ENCODE results near the gene CHN2. TPM values are rescaled to one million over a fixed set of nuclear protein-coding genes. Genes with fewer than 3 reads are reported as not detected.

CHN2 gene
- total RNA-seq, 2 experiments from 2014 or later = not detected

DNA sequence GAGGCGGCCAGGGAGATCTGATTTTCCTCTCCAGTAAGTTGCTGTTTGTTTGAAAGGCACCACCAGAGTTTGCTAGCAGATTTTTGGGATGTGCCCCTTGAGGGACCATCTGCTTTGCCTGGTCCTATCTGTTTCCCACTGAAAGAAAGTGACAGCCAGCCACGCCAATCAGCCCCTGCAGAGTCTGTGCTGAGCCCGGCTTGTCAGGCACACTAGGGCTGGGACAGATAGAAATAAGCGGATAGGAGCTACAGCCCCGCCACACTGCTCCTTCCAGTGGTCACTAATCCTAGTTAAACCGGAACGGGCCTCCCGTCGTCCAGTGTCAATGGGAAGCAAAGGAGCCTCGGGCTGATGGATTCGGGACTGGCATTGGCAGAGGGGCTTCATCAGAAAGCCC lies 207.2 kb downstream of the CHN2 start:
- intact Hi-C loops (cut with micrococcal nuclease) = no loop called here
- CTCF ChIA-PET = no interaction called here
- no peak for DNase-seq
- H3K4me1 Mint-ChIP-seq (ENCODE audit: low read depth) = no peaks in the 10 kb centered on the region
- no peak overlapping the region for H3K27ac Mint-ChIP-seq
- H3K36me3 Mint-ChIP-seq (ENCODE audit: low read depth) = no peaks in the 10 kb centered on the region
- peaks cover 3% of the 10 kb centered on the region for H3K27me3 Mint-ChIP-seq (ENCODE audit: low read depth)
- H3K4me3 Mint-ChIP-seq = no peak overlapping the region
- H3K9me3 Mint-ChIP-seq = no peaks in the 10 kb centered on the region

DNA sequence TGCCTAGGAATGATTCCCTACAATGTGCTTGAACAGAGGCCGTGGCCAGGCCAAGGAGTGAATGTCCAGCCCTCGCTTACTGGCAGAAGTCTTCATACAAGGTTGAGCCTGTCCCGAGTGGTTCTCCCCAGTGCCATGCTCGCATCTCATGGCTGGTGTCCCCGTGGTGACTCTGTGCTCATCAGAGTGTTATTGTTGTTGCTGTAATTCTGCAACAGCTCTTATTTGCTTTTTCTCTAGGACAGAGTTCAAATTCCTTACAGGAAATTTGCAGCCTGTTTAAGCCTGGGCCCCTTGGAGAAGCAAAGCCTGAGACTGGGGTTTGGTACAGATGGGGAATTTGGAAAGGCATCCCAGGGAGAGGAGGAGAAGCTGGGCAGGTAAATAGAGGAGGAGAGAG lies 211.3 kb downstream of the CHN2 start:
- Mint-ChIP-seq H3K27me3 (ENCODE audit: low read depth) (peaks cover 1% of the 10 kb centered on the region), H3K4me3 (no peak overlapping the region), H3K4me1 (ENCODE audit: low read depth) (no peaks in the 10 kb centered on the region), H3K36me3 (ENCODE audit: low read depth) (no peaks in the 10 kb centered on the region), H3K27ac (no peak overlapping the region), H3K9me3 (no peaks in the 10 kb centered on the region)
- DNase-seq = no peak
- intact Hi-C loops (cut with micrococcal nuclease) = no loop called here
- CTCF ChIA-PET = interaction anchor here (1.0 to 7.1 kb wide), 5 partner anchors 9 to 483 kb away, joined by 3 to 93 read pairs (median 3); no protein-coding TSS in a partner anchor

DNA sequence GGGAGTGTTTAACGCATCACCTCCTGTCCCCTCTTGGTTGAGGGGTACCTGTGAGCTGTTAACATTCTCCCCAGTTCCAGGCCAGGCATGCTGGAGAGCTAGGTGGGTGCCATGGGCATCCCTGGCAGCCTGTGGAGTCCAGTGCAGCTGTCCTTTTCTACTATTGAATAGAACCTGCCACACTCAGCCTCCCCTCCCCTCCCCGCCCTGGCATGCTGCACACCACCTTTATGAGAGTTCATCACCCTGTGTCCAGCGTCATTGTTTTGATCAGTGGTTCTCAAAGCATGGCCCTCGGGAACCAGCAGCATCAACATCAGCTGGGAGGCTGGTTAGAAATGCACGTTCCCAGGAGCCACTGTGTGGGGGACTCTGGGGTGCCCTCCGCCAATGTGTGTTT lies 211.8 kb downstream of the CHN2 start:
- no peak overlapping the region for H3K4me3 Mint-ChIP-seq
- no peaks in the 10 kb centered on the region for H3K9me3 Mint-ChIP-seq
- CTCF ChIA-PET = interaction anchor here (1.0 to 7.1 kb wide), 5 partner anchors 10 to 484 kb away, joined by 3 to 93 read pairs (median 3); no protein-coding TSS in a partner anchor
- H3K27me3 Mint-ChIP-seq (ENCODE audit: low read depth) = peaks cover 1% of the 10 kb centered on the region
- DNase-seq = no peak
- intact Hi-C loops (cut with micrococcal nuclease) = no loop called here
- H3K36me3 Mint-ChIP-seq (ENCODE audit: low read depth) = no peaks in the 10 kb centered on the region
- no peak overlapping the region for H3K27ac Mint-ChIP-seq
- H3K4me1 Mint-ChIP-seq (ENCODE audit: low read depth) = no peaks in the 10 kb centered on the region

DNA sequence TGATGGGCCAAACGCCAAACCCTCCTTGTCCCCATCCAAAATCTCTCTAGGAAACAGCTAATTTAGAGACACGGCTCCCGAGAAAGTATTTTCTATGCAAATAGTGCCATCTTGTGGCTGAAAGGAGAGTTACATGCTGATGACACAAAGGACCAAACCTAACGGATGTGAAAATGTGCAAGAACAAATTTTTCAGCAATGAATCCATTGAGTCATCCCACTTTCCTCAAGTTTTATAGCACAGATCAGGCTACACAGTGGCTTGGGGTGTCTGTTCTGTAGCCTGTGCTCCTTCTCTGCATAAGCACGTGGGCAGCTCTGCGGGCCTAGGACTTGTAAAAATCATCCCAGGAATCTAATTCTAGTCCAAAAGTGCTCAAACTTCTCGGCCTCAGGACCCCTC lies 214.3 kb downstream of the CHN2 start:
- no peaks in the 10 kb centered on the region for H3K36me3 Mint-ChIP-seq (ENCODE audit: low read depth)
- H3K9me3 Mint-ChIP-seq = no peaks in the 10 kb centered on the region
- H3K27me3 Mint-ChIP-seq (ENCODE audit: low read depth) = no peaks in the 10 kb centered on the region
- no peaks in the 10 kb centered on the region for H3K4me1 Mint-ChIP-seq (ENCODE audit: low read depth)
- H3K4me3 Mint-ChIP-seq = no peak overlapping the region
- DNase-seq = peak; percentile 70
- CTCF ChIA-PET = interaction anchor here (0.7 to 7.1 kb wide), 14 partner anchors 51 to 486 kb away, joined by 3 to 93 read pairs (median 4); no protein-coding TSS in a partner anchor
- intact Hi-C loops (cut with micrococcal nuclease) = loop anchor here (1.0 to 2.0 kb wide), 5 partner anchors 170 to 487 kb away; no protein-coding TSS in a partner anchor
- H3K27ac Mint-ChIP-seq = no peak overlapping the region

DNA sequence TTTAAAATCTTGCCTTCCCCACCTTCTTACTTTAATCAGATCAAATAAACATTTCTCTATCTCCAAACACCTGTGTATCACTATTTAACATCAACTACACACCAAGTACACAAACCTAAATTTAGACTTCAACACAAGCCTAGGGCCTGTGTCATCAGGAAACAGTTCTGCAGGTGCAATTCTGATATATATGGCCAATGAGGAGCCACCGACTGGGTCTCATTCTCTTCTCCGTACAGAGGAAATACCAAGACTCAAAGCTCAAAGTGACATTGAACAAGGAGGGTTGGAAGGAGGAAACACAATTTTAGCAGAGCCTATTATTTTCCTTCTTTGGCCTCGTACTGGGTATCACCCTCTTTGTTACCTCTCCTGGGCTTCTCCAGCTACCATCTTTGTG lies 216.4 kb downstream of the CHN2 start:
- no peaks in the 10 kb centered on the region for H3K9me3 Mint-ChIP-seq
- H3K36me3 Mint-ChIP-seq (ENCODE audit: low read depth) = no peaks in the 10 kb centered on the region
- CTCF ChIA-PET = interaction anchor here (0.7 to 1.3 kb wide), 4 partner anchors 178 to 488 kb away, joined by 3 to 8 read pairs (median 3); no protein-coding TSS in a partner anchor
- intact Hi-C loops (cut with micrococcal nuclease) = no loop called here
- DNase-seq = no peak
- H3K27me3 Mint-ChIP-seq (ENCODE audit: low read depth) = no peaks in the 10 kb centered on the region
- no peak overlapping the region for H3K4me3 Mint-ChIP-seq
- H3K4me1 Mint-ChIP-seq (ENCODE audit: low read depth) = no peaks in the 10 kb centered on the region
- no peak overlapping the region for H3K27ac Mint-ChIP-seq

DNA sequence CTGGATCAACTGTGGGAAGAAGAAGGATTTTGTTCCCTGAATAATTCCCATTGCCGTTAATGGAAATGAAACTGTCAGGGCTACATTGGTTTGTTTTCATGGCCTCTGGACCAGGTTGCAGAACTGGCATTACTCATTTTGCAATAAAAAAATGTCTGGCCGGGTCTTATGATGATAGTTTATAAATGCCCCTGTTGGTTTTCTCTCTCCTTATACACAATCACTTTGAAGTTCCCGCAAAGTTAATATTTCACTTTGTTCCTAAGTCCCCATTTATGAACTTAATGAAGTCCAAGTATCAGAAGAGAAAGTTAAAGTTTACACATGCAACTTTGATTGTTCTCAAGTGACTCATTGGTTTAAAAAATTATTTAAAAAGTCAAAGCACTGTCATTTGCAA lies 218.3 kb downstream of the CHN2 start:
- peaks cover 2% of the 10 kb centered on the region for H3K27me3 Mint-ChIP-seq (ENCODE audit: low read depth)
- no peaks in the 10 kb centered on the region for H3K9me3 Mint-ChIP-seq
- H3K4me3 Mint-ChIP-seq = no peak overlapping the region
- H3K36me3 Mint-ChIP-seq (ENCODE audit: low read depth) = no peaks in the 10 kb centered on the region
- no peak for DNase-seq
- intact Hi-C loops (cut with micrococcal nuclease) = no loop called here
- no peaks in the 10 kb centered on the region for H3K4me1 Mint-ChIP-seq (ENCODE audit: low read depth)
- H3K27ac Mint-ChIP-seq = no peak overlapping the region
- CTCF ChIA-PET = no interaction called here

DNA sequence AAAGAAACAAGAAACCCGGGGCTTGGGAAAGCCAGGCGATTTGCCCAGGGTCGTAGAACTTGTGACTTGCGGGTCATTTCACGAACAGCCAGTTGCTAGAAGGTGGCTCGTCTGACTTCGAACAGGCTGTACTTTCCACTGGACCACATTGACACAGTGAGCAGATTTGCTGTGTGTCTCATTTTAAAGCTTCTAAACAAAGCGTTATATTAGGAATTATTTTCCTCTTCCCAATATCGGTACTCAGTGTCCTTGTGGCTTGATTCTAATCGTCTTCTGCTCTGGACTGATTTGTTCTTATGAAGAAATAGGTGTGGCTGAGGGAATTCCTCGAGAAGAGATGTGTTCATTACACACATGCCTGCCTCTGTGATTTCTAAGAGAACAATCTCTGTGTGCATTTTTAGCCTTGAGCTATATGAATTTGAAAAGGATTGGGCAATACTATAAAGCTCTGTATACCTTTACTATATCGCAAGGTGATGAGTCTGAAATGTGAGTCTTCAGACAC lies 219.1 kb downstream of the CHN2 start:
- intact Hi-C loops (cut with micrococcal nuclease) = no loop called here
- H3K36me3 Mint-ChIP-seq (ENCODE audit: low read depth) = no peaks in the 10 kb centered on the region

DNA sequence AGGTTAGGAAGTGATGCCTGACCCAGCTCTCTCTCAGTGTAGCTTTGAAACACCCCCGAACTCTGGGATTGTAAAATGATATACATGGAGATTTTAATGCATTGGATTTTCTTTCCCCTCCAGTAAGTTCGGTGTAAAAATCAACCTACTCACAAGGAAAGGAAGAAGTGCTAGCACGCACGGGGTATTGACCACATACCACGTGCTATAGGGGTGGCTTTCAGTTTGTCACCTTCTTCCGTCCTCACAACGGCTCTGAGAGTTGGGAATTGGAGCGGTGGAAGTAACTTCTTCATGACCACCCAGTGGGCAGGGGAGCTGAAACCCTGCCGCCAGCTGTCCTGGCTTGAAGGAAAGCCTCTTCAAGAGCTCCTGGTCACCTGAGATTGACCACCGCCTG lies 219.6 kb downstream of the CHN2 start:
- Mint-ChIP-seq H3K27ac (no peak overlapping the region), H3K4me3 (no peak overlapping the region), H3K27me3 (ENCODE audit: low read depth) (peaks cover 2% of the 10 kb centered on the region), H3K4me1 (ENCODE audit: low read depth) (no peaks in the 10 kb centered on the region), H3K36me3 (ENCODE audit: low read depth) (no peaks in the 10 kb centered on the region), H3K9me3 (no peaks in the 10 kb centered on the region)
- CTCF ChIA-PET = interaction anchor here (1.6 kb wide), 1 partner anchor 492 kb away, joined by 3 read pairs; no protein-coding TSS in a partner anchor
- DNase-seq = no peak
- intact Hi-C loops (cut with micrococcal nuclease) = no loop called here

More for the DNA sequence above, 219.1 kb downstream of the CHN2 start:
- no peak overlapping the region for H3K4me3 Mint-ChIP-seq
- peaks cover 2% of the 10 kb centered on the region for H3K27me3 Mint-ChIP-seq (ENCODE audit: low read depth)
- H3K27ac Mint-ChIP-seq = no peak overlapping the region
- DNase-seq = no peak
- no peaks in the 10 kb centered on the region for H3K9me3 Mint-ChIP-seq
- CTCF ChIA-PET = interaction anchor here (1.6 kb wide), 1 partner anchor 492 kb away, joined by 3 read pairs; no protein-coding TSS in a partner anchor
- H3K4me1 Mint-ChIP-seq (ENCODE audit: low read depth) = no peaks in the 10 kb centered on the region

DNA sequence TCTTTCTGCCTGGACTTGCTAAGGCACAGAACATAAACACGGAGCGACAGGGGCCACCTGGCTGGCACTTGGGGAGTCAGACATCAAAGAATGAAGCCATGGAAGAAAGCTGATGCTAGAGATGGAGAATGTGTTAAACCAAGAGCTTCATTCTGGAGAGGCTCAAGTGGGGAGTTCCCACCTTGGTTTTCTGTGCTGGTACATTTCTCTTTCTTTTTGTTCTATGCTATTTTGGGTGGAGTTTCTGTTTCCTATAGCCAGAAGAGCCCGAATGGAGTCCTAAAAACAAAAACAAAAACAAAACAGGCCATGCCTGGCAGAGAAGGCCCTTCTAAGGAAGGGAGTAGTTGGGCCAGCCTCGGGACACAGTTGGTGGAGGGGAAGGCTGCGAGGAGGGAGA lies 220.6 kb downstream of the CHN2 start:
- CTCF ChIA-PET = interaction anchor here (1.1 kb wide), 1 partner anchor 227 kb away, joined by 3 read pairs; no protein-coding TSS in a partner anchor
- no peaks in the 10 kb centered on the region for H3K4me1 Mint-ChIP-seq (ENCODE audit: low read depth)
- DNase-seq = no peak

DNA sequence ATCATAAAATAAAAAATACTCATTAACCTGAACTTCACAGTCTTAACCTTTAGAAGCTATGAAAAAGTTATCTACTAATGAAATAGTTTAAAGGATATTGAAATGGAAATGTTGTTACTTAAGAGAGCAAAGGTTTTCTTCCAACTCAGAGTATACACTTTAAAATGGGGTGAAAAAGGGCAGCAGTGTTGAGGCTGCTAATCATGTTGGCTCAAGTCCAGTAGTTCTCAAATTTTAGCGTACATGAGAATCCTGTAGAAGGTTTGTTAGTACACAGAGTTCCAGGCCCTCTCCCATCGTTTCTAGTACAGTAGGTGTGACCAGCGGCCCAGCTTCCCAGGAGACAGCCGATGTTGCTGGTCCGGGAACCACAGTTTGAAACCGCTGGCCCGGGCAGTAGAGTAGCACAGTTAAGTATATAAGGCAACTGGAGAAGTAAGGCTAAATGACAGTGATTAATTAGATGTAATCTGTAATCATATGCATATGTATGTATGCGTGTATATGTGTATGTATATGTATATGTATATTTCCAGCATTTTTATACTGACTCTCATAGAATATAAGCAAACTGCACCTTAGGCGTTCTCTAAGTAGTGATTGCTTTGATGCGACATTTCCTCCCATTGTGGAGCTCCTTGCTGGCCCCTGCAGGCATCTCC lies 221.8 kb downstream of the CHN2 start:
- intact Hi-C loops (cut with micrococcal nuclease) = no loop called here
- Mint-ChIP-seq H3K27ac (no peak overlapping the region), H3K4me1 (ENCODE audit: low read depth) (no peaks in the 10 kb centered on the region), H3K36me3 (ENCODE audit: low read depth) (no peaks in the 10 kb centered on the region), H3K4me3 (no peak overlapping the region), H3K27me3 (ENCODE audit: low read depth) (peaks cover 2% of the 10 kb centered on the region), H3K9me3 (no peaks in the 10 kb centered on the region)
- CTCF ChIA-PET = interaction anchor here (0.6 to 1.1 kb wide), 2 partner anchors 228 to 717 kb away, joined by 3 to 5 read pairs; no protein-coding TSS in a partner anchor
- DNase-seq = no peak

More for the DNA sequence above, 220.6 kb downstream of the CHN2 start:
- Mint-ChIP-seq H3K9me3 (no peaks in the 10 kb centered on the region), H3K27me3 (ENCODE audit: low read depth) (peaks cover 2% of the 10 kb centered on the region), H3K27ac (no peak overlapping the region), H3K4me3 (no peak overlapping the region), H3K36me3 (ENCODE audit: low read depth) (no peaks in the 10 kb centered on the region)
- intact Hi-C loops (cut with micrococcal nuclease) = no loop called here

DNA sequence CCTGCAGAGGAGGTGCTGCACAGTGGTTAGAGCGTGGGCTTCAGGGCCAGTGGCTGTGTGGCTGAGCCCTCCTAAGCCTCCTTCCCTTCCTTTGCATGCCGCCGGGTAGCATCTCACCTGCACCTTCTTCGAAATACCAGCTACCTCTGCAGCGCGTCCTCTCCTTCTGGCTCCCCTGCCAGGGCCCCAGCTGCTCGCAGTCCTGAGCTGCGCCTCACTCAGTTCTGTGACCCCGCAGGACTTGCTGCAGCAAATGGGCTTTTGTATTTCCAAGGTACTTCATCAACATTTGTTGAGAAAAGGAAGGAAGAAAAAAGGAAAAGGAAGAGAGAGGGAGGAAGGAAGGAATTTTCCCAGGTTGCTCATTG lies 222.3 kb downstream of the CHN2 start:
- peaks cover 2% of the 10 kb centered on the region for H3K27me3 Mint-ChIP-seq (ENCODE audit: low read depth)
- H3K4me1 Mint-ChIP-seq (ENCODE audit: low read depth) = no peaks in the 10 kb centered on the region
- no peaks in the 10 kb centered on the region for H3K9me3 Mint-ChIP-seq
- CTCF ChIA-PET = interaction anchor here (0.6 kb wide), 1 partner anchor 718 kb away, joined by 5 read pairs; no protein-coding TSS in a partner anchor
- intact Hi-C loops (cut with micrococcal nuclease) = no loop called here
- H3K4me3 Mint-ChIP-seq = no peak overlapping the region
- no peaks in the 10 kb centered on the region for H3K36me3 Mint-ChIP-seq (ENCODE audit: low read depth)
- no peak overlapping the region for H3K27ac Mint-ChIP-seq
- no peak for DNase-seq

DNA sequence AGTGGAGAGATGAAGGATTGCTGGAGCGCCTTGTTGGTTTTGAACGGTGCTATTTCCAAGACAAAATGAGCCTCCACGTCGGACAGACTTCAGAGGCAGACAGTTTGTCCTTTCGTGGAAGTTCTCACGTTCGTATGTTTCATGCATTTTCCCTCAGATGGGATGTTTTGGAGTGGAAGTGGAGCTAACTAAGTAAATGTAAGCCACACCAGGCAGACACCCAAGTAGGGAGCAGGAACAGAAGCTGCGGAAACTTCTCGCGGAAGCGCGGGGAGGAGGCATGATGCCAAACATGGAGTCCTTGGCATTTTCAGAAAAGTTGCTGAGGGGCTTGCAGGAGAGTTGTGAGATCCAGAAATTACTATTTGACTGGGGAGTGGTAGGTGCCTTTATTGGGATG lies 223.5 kb downstream of the CHN2 start:
- H3K4me1 Mint-ChIP-seq (ENCODE audit: low read depth) = no peaks in the 10 kb centered on the region
- H3K27ac Mint-ChIP-seq = no peak overlapping the region
- no peaks in the 10 kb centered on the region for H3K9me3 Mint-ChIP-seq
- CTCF ChIA-PET = no interaction called here
- intact Hi-C loops (cut with micrococcal nuclease) = no loop called here
- H3K4me3 Mint-ChIP-seq = no peak overlapping the region
- H3K27me3 Mint-ChIP-seq (ENCODE audit: low read depth) = peaks cover 2% of the 10 kb centered on the region
- no peak for DNase-seq
- no peaks in the 10 kb centered on the region for H3K36me3 Mint-ChIP-seq (ENCODE audit: low read depth)

DNA sequence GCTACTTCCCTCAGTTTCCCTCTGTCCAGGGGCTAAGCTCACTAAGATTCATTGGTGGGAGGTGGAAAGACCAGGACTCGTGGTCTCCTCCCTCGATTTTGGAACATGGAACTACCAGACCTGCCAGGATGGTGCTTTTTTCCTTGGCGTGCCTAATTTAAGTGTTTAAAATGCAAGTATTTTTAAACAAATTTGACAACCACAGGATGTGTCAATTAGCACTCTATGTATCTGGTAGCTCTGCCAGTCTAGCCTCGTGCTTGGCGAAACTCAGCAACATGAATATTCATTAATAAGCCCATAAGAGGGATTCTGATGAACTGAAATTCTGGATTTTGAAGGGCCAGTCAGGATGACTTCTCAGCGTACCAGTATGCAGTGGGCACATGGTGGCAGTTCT lies 224.1 kb downstream of the CHN2 start:
- H3K27ac Mint-ChIP-seq = no peak overlapping the region

More for the DNA sequence above, 224.1 kb downstream of the CHN2 start:
- no peaks in the 10 kb centered on the region for H3K9me3 Mint-ChIP-seq
- peaks cover 2% of the 10 kb centered on the region for H3K27me3 Mint-ChIP-seq (ENCODE audit: low read depth)
- CTCF ChIA-PET = interaction anchor here (1.3 kb wide), 1 partner anchor 39 kb away, joined by 3 read pairs; no protein-coding TSS in a partner anchor
- DNase-seq = no peak
- no peak overlapping the region for H3K4me3 Mint-ChIP-seq
- H3K4me1 Mint-ChIP-seq (ENCODE audit: low read depth) = no peaks in the 10 kb centered on the region
- no peaks in the 10 kb centered on the region for H3K36me3 Mint-ChIP-seq (ENCODE audit: low read depth)
- intact Hi-C loops (cut with micrococcal nuclease) = no loop called here

All from activated naive CD4-positive, alpha-beta T cell treated with anti-CD3 and anti-CD28 coated beads for 36 hours (primary cell).